Myocyte (in vitro differentiated cells): ENCODE data around the gene SLC25A21. TPM values are rescaled to one million over a fixed set of nuclear protein-coding genes. Genes with fewer than 3 reads are reported as not detected.

Experiments used
- DNase-seq: peaks from one replicate; pipeline ENCODE4 v3.0.0-alpha.2; 2012; ENCODE audit warnings: low read depth
- total RNA-seq: library from RNA; depleted of rRNA; stranded (reverse); fragments of >200 nt; gene quantifications from 2 replicates; pipeline ENCODE4 v1.2.3, GENCODE V29; 2014

Gene SLC25A21
- total RNA-seq, 1 donor from 2014 or later = 0.91 TPM

- peak; percentile 5 for DNase-seq
These were observed 398.8 kb downstream of the SLC25A21 start for GRCh38 chr14:36773558-36773957.

- peak; percentile 71 for DNase-seq
These were observed 399.3 kb downstream of the SLC25A21 start for GRCh38 chr14:36773136-36773540.

GRCh38 chr14:36771028-36771640 is 401.3 kb downstream of the SLC25A21 start:
- no peak for DNase-seq

GRCh38 chr14:36768638-36769337 is 403.6 kb downstream of the SLC25A21 start:
- DNase-seq = no peak

GRCh38 chr14:36767603-36768281 is 404.7 kb downstream of the SLC25A21 start:
- DNase-seq = peak; percentile 35

GRCh38 chr14:36766974-36767373 is 405.4 kb downstream of the SLC25A21 start:
- DNase-seq = no peak

GRCh38 chr14:36757734-36758601 is 414.4 kb downstream of the SLC25A21 start:
- no peak for DNase-seq

GRCh38 chr14:36756226-36756625 is 416.2 kb downstream of the SLC25A21 start:
- no peak for DNase-seq

- no peak for DNase-seq
These were observed 416.6 kb downstream of the SLC25A21 start for GRCh38 chr14:36755756-36756155.

- DNase-seq = no peak
These were observed 420.5 kb downstream of the SLC25A21 start for GRCh38 chr14:36751920-36752319.

- DNase-seq = no peak
These were observed 421.3 kb downstream of the SLC25A21 start for GRCh38 chr14:36751106-36751505.

GRCh38 chr14:36750244-36750643 is 422.2 kb downstream of the SLC25A21 start:
- DNase-seq = no peak

GRCh38 chr14:36748610-36749213 is 423.7 kb downstream of the SLC25A21 start:
- no peak for DNase-seq

- DNase-seq = peak; percentile 55
These were observed 424.8 kb downstream of the SLC25A21 start for GRCh38 chr14:36747411-36748184.

GRCh38 chr14:36746872-36747271 is 425.5 kb downstream of the SLC25A21 start:
- no peak for DNase-seq

- no peak for DNase-seq
These were observed 430.5 kb downstream of the SLC25A21 start for GRCh38 chr14:36741858-36742257.

- DNase-seq = no peak
These were observed 434.1 kb downstream of the SLC25A21 start for GRCh38 chr14:36738269-36738668.

- DNase-seq = no peak
These were observed 446.3 kb downstream of the SLC25A21 start for GRCh38 chr14:36726128-36726527.

GRCh38 chr14:36724162-36724561 is 448.2 kb downstream of the SLC25A21 start:
- no peak for DNase-seq

GRCh38 chr14:36723530-36723929 is 448.9 kb downstream of the SLC25A21 start:
- DNase-seq = no peak
